ENCODE measurements around the gene SNX8.

DNA sequence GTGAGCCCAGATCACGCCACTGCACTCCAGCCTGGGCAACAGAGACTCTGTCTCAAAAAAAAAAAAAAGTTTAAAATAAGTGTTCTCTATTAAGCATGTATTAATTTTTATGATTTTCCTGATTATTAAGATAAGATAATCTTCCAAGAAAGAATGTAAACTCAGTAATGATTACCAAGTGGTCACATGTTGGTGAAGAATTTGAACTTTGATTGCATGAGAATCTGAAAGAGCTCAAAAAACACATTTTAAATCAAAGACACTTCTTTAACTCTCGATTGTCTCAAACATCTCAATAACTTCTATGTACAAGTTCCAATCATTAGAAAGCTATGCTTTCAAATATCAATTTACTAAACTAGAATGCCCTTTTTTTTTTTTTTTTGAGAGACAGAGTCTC is 33.8 kb downstream of the SNX8 start:
- TF ChIP-seq, protein P1, sequence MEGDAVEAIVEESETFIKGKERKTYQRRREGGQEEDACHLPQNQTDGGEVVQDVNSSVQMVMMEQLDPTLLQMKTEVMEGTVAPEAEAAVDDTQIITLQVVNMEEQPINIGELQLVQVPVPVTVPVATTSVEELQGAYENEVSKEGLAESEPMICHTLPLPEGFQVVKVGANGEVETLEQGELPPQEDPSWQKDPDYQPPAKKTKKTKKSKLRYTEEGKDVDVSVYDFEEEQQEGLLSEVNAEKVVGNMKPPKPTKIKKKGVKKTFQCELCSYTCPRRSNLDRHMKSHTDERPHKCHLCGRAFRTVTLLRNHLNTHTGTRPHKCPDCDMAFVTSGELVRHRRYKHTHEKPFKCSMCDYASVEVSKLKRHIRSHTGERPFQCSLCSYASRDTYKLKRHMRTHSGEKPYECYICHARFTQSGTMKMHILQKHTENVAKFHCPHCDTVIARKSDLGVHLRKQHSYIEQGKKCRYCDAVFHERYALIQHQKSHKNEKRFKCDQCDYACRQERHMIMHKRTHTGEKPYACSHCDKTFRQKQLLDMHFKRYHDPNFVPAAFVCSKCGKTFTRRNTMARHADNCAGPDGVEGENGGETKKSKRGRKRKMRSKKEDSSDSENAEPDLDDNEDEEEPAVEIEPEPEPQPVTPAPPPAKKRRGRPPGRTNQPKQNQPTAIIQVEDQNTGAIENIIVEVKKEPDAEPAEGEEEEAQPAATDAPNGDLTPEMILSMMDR (IDR thresholded peaks at IDR 0.05), result no peak
- no peak for TF ChIP-seq POLR2A (IDR thresholded peaks at IDR 0.05)
